T47D (cell line): ENCODE results near the gene EIF6.

ENCODE experiments used
- DNase-seq, 2 experiments: peaks; one replicate each; pipeline versions ENCODE4 v3.0.0 to v3.0.0-alpha.2; 2011 to 2012; ENCODE audit warnings: low read depth in 1 of 2, low spot score in 1 of 2
- JUND ChIP-seq: IDR thresholded peaks from 2 replicates; pipeline ENCODE4 v1.6.1; 2012; ENCODE audit warnings: low read depth
- in situ Hi-C: cut with HindIII; loops from 2 replicates; pipeline ENCODE4 v1.10.0; 2016; ENCODE audit warnings: low sequenced_read_pairs, low pct_unique_long_range_greater_than_20kb

The EIF6 gene

DNA sequence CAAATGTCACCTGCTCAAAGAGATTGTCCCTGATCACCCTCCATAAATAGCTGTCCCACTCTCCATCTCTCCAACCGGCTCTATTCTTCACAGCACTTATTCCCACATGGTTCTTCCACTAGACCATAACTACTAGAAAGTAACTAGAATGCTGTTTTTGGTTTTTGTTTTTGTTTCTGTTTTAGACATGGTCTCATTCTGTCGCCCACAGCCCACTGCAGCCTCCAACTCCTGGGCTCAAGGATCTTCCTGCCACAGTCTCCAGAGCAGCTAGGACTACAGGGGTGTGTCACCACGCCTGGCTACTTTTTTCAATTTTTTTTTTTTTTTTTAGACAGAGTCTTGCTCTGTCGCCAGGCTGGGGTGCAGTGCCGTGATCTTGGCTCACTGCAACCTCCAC, 45.8 kb downstream of the EIF6 start:
- no peak for DNase-seq
- TF ChIP-seq JUND, result no peak
- in situ Hi-C loops, result no loop called here

DNA sequence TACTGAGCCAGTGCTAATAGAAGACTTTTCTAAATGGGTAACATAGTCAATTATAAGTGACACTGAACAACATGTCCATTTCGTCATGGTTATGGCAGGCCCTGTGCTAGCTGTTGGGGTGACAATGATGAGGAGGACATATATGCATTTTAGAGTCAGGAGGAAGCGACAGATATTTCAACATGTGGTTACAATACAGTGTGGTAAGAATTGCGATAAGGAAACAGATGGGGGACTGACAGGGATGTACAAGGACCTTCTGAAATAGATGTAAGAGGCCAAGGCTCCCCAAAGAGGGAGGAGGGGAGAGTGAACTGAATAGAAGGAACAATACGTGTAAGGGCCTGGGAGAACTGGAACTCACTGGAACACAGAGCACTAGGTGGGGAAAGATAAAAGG, 46.4 kb downstream of the EIF6 start:
- TF ChIP-seq JUND, result no peak
- in situ Hi-C loops, result no loop called here
- no peak for DNase-seq

DNA sequence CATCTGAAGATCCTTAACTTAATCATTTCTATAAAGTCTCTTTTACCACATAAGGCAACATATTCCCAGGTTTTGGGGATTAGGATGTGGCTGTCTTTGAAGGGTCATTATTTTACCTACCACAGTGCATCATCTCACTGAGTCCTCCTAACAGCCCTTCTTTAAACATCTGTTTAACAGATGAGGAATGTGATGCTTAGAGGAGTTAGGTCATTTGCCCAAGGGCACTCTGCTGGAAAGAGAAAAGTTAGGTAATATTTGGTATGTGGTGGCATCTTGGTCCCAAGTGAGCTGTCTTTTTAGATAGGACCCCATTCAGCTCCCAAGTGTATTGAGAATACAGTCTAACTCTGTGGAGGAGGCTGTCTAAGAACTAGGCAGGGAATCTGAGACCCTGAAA, 47.1 kb downstream of the EIF6 start:
- DNase-seq, result no peak
- in situ Hi-C loops, result no loop called here
- no peak for TF ChIP-seq JUND

- TF ChIP-seq JUND, result no peak
- in situ Hi-C loops, result no loop called here
- DNase-seq, result no peak
These were observed 48.7 kb downstream of the EIF6 start for GRCh38 chr20:35235881-35236280.

- no peak for DNase-seq
- TF ChIP-seq JUND, result no peak
- in situ Hi-C loops, result no loop called here
These were observed 52.0 kb downstream of the EIF6 start for GRCh38 chr20:35232575-35232974.
